GM13976 (cell line): ENCODE results near the gene MST1.

Experiments
- DNase-seq: peaks from one replicate; pipeline ENCODE4 v3.0.0; 2012; ENCODE audit warnings: low spot score
- in situ Hi-C: fragments of 300-500 bp; cut with MboI; formaldehyde crosslinking; loops from one replicate; pipeline ENCODE4 v1.12.0; 2022; ENCODE audit warnings: low sequenced_read_pairs, mixed read lengths, inconsistent platforms; ENCODE audit not compliant: unreplicated experiment
- TF ChIP-seq, protein P1 (sequence below): IDR thresholded peaks from 2 replicates; pipeline ENCODE4 v1.5.1; 2012; ENCODE audit warnings: borderline replicate concordance, mild to moderate bottlenecking; ENCODE audit not compliant: insufficient read depth; ENCODE audit errors: extremely low read depth, missing control alignments, control extremely low read depth

The MST1 gene

DNA sequence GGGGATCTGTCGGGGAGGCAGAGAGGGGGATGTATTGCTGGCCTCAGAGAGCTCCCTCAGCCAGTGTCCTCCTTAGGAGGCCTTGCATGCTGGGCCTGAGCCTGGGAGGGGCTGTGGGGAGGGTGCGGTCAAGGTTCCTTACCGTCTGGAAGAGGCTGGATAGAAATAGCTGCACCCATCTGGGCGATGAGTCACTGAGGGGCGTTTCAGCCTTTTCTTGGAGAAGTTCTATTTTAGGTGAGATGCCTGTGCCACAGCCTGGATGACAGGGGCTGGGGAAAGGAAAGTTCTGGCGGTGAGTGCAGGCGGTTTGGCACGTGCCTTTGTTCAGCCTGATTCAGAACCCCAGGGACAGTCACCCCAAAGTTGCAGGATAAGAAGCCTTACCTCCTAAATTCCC is 50.8 kb downstream of the MST1 start:
- in situ Hi-C loops = no loop called here
- TF ChIP-seq, protein P1, sequence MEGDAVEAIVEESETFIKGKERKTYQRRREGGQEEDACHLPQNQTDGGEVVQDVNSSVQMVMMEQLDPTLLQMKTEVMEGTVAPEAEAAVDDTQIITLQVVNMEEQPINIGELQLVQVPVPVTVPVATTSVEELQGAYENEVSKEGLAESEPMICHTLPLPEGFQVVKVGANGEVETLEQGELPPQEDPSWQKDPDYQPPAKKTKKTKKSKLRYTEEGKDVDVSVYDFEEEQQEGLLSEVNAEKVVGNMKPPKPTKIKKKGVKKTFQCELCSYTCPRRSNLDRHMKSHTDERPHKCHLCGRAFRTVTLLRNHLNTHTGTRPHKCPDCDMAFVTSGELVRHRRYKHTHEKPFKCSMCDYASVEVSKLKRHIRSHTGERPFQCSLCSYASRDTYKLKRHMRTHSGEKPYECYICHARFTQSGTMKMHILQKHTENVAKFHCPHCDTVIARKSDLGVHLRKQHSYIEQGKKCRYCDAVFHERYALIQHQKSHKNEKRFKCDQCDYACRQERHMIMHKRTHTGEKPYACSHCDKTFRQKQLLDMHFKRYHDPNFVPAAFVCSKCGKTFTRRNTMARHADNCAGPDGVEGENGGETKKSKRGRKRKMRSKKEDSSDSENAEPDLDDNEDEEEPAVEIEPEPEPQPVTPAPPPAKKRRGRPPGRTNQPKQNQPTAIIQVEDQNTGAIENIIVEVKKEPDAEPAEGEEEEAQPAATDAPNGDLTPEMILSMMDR = no peak
- no peak for DNase-seq

DNA sequence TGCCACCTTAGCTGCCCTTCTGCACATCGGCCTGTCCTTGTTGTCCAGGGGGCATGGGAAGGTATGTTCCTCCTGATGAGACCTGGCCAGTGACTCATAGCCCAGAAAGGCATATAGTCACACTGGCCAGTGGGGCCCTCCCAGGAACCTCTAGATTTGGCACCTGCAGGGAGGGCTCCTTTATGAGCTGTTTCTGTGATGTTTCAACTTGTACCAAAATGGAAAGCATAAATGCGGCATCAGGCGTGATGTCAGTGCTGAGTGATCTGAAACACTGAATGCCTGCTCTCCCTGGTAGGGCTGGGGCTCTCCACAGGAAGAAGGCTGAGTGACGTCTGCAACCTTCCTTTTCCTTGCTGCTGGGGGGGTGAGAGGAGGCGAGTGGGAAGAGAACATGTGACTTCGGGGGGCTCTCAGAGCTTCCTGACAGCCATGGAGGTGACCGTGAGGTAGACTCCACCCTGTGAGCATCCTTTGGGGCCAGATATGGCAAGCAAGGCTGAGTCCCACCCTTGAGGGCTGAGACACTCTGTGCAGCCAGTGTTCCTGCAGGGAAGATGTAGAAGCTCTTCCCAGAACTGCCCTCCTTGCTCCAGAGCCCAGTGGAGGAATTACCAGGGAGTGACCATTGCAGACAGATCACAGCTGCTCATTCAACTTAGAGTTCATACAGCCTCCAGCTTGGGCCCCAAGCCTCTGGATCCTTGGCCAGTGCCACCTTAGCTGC is 52.2 kb downstream of the MST1 start:
- in situ Hi-C loops = no loop called here
- TF ChIP-seq, protein P1 = no peak
- no peak for DNase-seq

DNA sequence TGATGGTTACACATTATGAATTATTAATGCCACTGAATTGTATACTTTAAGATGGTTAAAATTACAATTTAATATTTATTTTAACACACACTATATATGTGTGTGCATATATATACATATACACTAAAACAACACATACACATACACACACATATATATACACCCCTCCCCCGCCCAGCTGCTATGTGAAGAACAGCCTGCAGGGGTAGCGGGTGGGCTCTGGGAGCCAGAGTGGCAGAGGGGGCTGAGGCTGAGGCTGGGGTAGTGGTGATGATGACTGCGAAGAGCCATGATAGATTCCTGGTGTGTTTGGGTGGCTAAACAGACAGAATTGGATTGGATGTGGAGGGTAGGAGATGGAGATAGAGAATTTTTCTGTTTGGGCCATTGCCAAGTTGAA is 54.5 kb downstream of the MST1 start:
- in situ Hi-C loops = no loop called here
- TF ChIP-seq, protein P1 = no peak
- DNase-seq = no peak
